Measurements from ENCODE around the gene TPMT. TPM values are rescaled to one million over a fixed set of nuclear protein-coding genes. Genes with fewer than 3 reads are reported as not detected.

Gene TPMT
- total RNA-seq, 1 donor from 2014 or later: 2.7 TPM

- ATAC-seq (ENCODE audit: low read depth) (no peak), DNase-seq (no peak)
- intact Hi-C loops (cut with micrococcal nuclease): no loop called here
- TF ChIP-seq CTCF (IDR thresholded peaks at IDR 0.05): no peak
- no peak overlapping the region for H3K27ac Mint-ChIP-seq
- peaks cover 14% of the 10 kb centered on the region for H3K27me3 Mint-ChIP-seq
- H3K4me1 Mint-ChIP-seq: no peaks in the 10 kb centered on the region
- peaks cover 12% of the 10 kb centered on the region for H3K9me3 Mint-ChIP-seq
- CTCF ChIA-PET: no interaction called here
- POLR2A ChIA-PET: no interaction called here
- no peak overlapping the region for H3K4me3 Mint-ChIP-seq
- H3K36me3 Mint-ChIP-seq (ENCODE audit: low read depth): peaks cover 2% of the 10 kb centered on the region
These were observed 51.9 kb downstream of the TPMT start for GRCh38 chr6:18102783-18103509.

GRCh38 chr6:18101873-18102272 is 53.0 kb downstream of the TPMT start:
- Mint-ChIP-seq H3K4me1 (no peaks in the 10 kb centered on the region), H3K36me3 (ENCODE audit: low read depth) (peaks cover under 1% of the 10 kb centered on the region), H3K9me3 (peaks cover 7% of the 10 kb centered on the region), H3K27ac (no peak overlapping the region), H3K4me3 (no peak overlapping the region), H3K27me3 (peaks cover 16% of the 10 kb centered on the region)
- ATAC-seq (ENCODE audit: low read depth) (no peak), DNase-seq (no peak)
- intact Hi-C loops (cut with micrococcal nuclease): no loop called here
- TF ChIP-seq CTCF (IDR thresholded peaks at IDR 0.05): no peak
- CTCF ChIA-PET: no interaction called here
- POLR2A ChIA-PET: no interaction called here

- H3K27me3 Mint-ChIP-seq: peaks cover 16% of the 10 kb centered on the region
These were observed 53.6 kb downstream of the TPMT start for GRCh38 chr6:18101271-18101670.

GRCh38 chr6:18100296-18100695 is 54.6 kb downstream of the TPMT start:
- CTCF ChIA-PET: no interaction called here

More at GRCh38 chr6:18101271-18101670, 53.6 kb downstream of the TPMT start:
- intact Hi-C loops (cut with micrococcal nuclease): no loop called here
- ChIA-PET POLR2A (no interaction called here), CTCF (no interaction called here)
- Mint-ChIP-seq H3K9me3 (peaks cover 4% of the 10 kb centered on the region), H3K27ac (no peak overlapping the region), H3K4me1 (no peaks in the 10 kb centered on the region), H3K4me3 (no peak overlapping the region), H3K36me3 (ENCODE audit: low read depth) (no peaks in the 10 kb centered on the region)
- DNase-seq: no peak
- no peak for ATAC-seq (ENCODE audit: low read depth)
- TF ChIP-seq CTCF (IDR thresholded peaks at IDR 0.05): no peak

GRCh38 chr6:18099511-18099910 is 55.4 kb downstream of the TPMT start:
- H3K9me3 Mint-ChIP-seq: no peaks in the 10 kb centered on the region
- H3K36me3 Mint-ChIP-seq (ENCODE audit: low read depth): no peaks in the 10 kb centered on the region
- H3K27me3 Mint-ChIP-seq: peaks cover 19% of the 10 kb centered on the region
- ChIA-PET CTCF (no interaction called here), POLR2A (no interaction called here)
- no peak for TF ChIP-seq CTCF (IDR thresholded peaks at IDR 0.05)
- no peak for DNase-seq
- no peaks in the 10 kb centered on the region for H3K4me1 Mint-ChIP-seq
- H3K27ac Mint-ChIP-seq: no peak overlapping the region
- H3K4me3 Mint-ChIP-seq: no peak overlapping the region
- no peak for ATAC-seq (ENCODE audit: low read depth)
- intact Hi-C loops (cut with micrococcal nuclease): no loop called here

More at GRCh38 chr6:18100296-18100695, 54.6 kb downstream of the TPMT start:
- no peaks in the 10 kb centered on the region for H3K9me3 Mint-ChIP-seq
- H3K27me3 Mint-ChIP-seq: peaks cover 16% of the 10 kb centered on the region
- H3K27ac Mint-ChIP-seq: no peak overlapping the region
- ATAC-seq (ENCODE audit: low read depth) (no peak), DNase-seq (no peak)
- no peaks in the 10 kb centered on the region for H3K4me1 Mint-ChIP-seq
- no peak overlapping the region for H3K4me3 Mint-ChIP-seq
- no peaks in the 10 kb centered on the region for H3K36me3 Mint-ChIP-seq (ENCODE audit: low read depth)
- POLR2A ChIA-PET: no interaction called here
- intact Hi-C loops (cut with micrococcal nuclease): no loop called here
- no peak for TF ChIP-seq CTCF (IDR thresholded peaks at IDR 0.05)

Measured in activated B cell treated with CpG ODN at 0.5 μM for 24 hours (primary cell).